Hepatocyte (in vitro differentiated cells): ENCODE measurements around the gene ZNF879. TPM values are rescaled to one million over a fixed set of nuclear protein-coding genes. Genes with fewer than 3 reads are reported as not detected.

ENCODE experiments used
- DNase-seq: peaks from one replicate; pipeline ENCODE4 v3.0.0-alpha.2; 2016; ENCODE audit warnings: low spot score
- H2AFZ ChIP-seq: fragments of 200-600 bp; sonication (generic); 2 replicates; pipeline ENCODE4 v1.6.0; 2016; ENCODE audit warnings: antibody characterized with exemption, mild to moderate bottlenecking
- H3K27ac ChIP-seq: fragments of 200-600 bp; sonication (generic); 2 replicates; pipeline ENCODE4 v1.5.1; 2016; ENCODE audit warnings: mild to moderate bottlenecking
- H3K27me3 ChIP-seq: fragments of 200-600 bp; sonication (generic); 2 replicates; pipeline ENCODE4 v1.6.1; 2016
- H3K36me3 ChIP-seq: fragments of 200-600 bp; sonication (generic); replicated peaks from 2 replicates; pipeline ENCODE4 v1.5.1; 2016; ENCODE audit warnings: low read depth; ENCODE audit not compliant: insufficient read depth
- H3K4me1 ChIP-seq: fragments of 200-600 bp; sonication (generic); 2 replicates; pipeline ENCODE4 v1.5.1; 2016; ENCODE audit warnings: mild to moderate bottlenecking, moderate library complexity; ENCODE audit not compliant: insufficient read depth
- H3K4me2 ChIP-seq: fragments of 200-600 bp; sonication (generic); 2 replicates; pipeline ENCODE4 v1.6.0; 2016
- H3K4me3 ChIP-seq: fragments of 200-600 bp; sonication (generic); 2 replicates; pipeline ENCODE4 v1.5.1; 2016; ENCODE audit warnings: mild to moderate bottlenecking
- H3K79me2 ChIP-seq: fragments of 200-600 bp; sonication (generic); 2 replicates; pipeline ENCODE4 v1.6.0; 2017; ENCODE audit warnings: mild to moderate bottlenecking
- H3K9me2 ChIP-seq: fragments of 200-600 bp; sonication (generic); replicated peaks from 2 replicates; pipeline ENCODE4 v1.6.0; 2017; ENCODE audit warnings: mild to moderate bottlenecking; ENCODE audit not compliant: insufficient read depth
- H3K9me3 ChIP-seq: fragments of 200-600 bp; sonication (generic); 2 replicates; pipeline ENCODE4 v1.5.1; 2016; ENCODE audit warnings: low read depth, mild to moderate bottlenecking
- H4K20me1 ChIP-seq: fragments of 200-600 bp; sonication (generic); 2 replicates; pipeline ENCODE4 v1.6.0; 2016; ENCODE audit warnings: mild to moderate bottlenecking; ENCODE audit not compliant: insufficient read depth, poor library complexity, severe bottlenecking
- CTCF ChIP-seq: fragments of 200-600 bp; sonication (generic); IDR thresholded peaks from 2 replicates; pipeline ENCODE4 v1.5.1; 2016; ENCODE audit warnings: antibody characterized with exemption, mild to moderate bottlenecking; ENCODE audit not compliant: poor library complexity
- EZH2 ChIP-seq: fragments of 200-600 bp; sonication (generic); IDR thresholded peaks from 2 replicates; pipeline ENCODE4 v1.6.1; 2016; ENCODE audit warnings: antibody characterized with exemption, mild to moderate bottlenecking, borderline replicate concordance
- EZH2phosphoT487 ChIP-seq: fragments of 200-600 bp; sonication (generic); IDR thresholded peaks from one replicate; pipeline ENCODE4 v1.6.1; 2018; ENCODE audit warnings: antibody characterized with exemption, mild to moderate bottlenecking, low read depth, moderate library complexity; ENCODE audit not compliant: unreplicated experiment, severe bottlenecking
- WGBS: methylation state at CpG from one replicate; pipeline ENCODE4 v1.1.6; 2016; ENCODE audit warnings: low lambda C conversion rate; ENCODE audit errors: missing lambda C conversion rate; 5-methylcytosine and 5-hydroxymethylcytosine counted together
- polyA plus RNA-seq: library from polyadenylated mRNA; unstranded; fragments of >200 nt; fragmentation: Nextera tagmentation; extraction: Ambion mirVana; gene quantifications from 2 replicates; pipeline ENCODE4 v1.2.1, GENCODE V29; 2016
- total RNA-seq: library from RNA; depleted of rRNA; stranded (reverse); fragments of >200 nt; gene quantifications from 2 replicates; pipeline ENCODE4 v1.2.3, GENCODE V29; 2014

Gene ZNF879
- total and polyA plus RNA-seq, 2 experiments from 2014 or later: 3.6 to 4.0 TPM

DNA sequence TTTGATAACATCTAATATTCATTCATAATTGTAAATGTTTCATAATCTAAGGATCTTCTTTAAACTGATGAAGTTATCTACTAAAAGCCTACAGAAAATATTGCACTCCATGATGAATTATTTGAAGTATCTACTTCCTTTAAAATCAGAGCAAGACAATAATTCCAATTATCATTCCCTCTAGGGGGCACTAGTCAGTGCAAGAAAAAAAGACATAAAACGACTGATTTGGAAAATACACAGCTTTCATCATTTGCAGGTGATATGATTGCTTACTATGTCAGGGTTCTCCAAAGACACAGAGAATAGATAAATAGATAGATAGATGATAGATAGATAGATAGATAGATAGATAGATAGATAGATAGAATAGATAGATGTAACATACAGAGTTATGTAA, 14.9 kb upstream of the ZNF879 start:
- no peaks in the 10 kb centered on the region for H3K36me3 ChIP-seq
- H3K4me3 ChIP-seq: no peak overlapping the region
- 36% methylated on average over 1 of the region's 1 CpG for WGBS
- H3K4me1 ChIP-seq: no peaks in the 10 kb centered on the region
- H3K9me3 ChIP-seq: no peaks in the 10 kb centered on the region
- H2AFZ ChIP-seq: no peak overlapping the region
- TF ChIP-seq EZH2phosphoT487: no peak
- no peak for TF ChIP-seq CTCF
- TF ChIP-seq EZH2: no peak
- H3K27me3 ChIP-seq: no peaks in the 10 kb centered on the region
- no peaks in the 10 kb centered on the region for H4K20me1 ChIP-seq
- no peaks in the 10 kb centered on the region for H3K79me2 ChIP-seq
- DNase-seq: no peak
- H3K9me2 ChIP-seq: no peaks in the 10 kb centered on the region
- H3K27ac ChIP-seq: no peak overlapping the region
- no peak overlapping the region for H3K4me2 ChIP-seq

- Histone ChIP-seq H4K20me1 (no peaks in the 10 kb centered on the region), H3K9me3 (peaks cover 70% of the 10 kb centered on the region), H3K4me2 (no peak overlapping the region), H3K9me2 (no peaks in the 10 kb centered on the region), H3K4me3 (no peak overlapping the region), H3K4me1 (no peaks in the 10 kb centered on the region), H3K36me3 (peaks cover 9% of the 10 kb centered on the region), H3K27me3 (no peaks in the 10 kb centered on the region), H3K27ac (no peak overlapping the region), H2AFZ (no peak overlapping the region), H3K79me2 (no peaks in the 10 kb centered on the region)
- no peak for DNase-seq
- TF ChIP-seq EZH2: no peak
- no peak for TF ChIP-seq CTCF
- TF ChIP-seq EZH2phosphoT487: no peak
- 99% methylated on average over 7 of the region's 7 CpGs for WGBS
Observed at GRCh38 chr5:179033004-179033580, 9.5 kb downstream of the ZNF879 start.

GRCh38 chr5:179044765-179045164, 21.2 kb downstream of the ZNF879 start:
- H3K27ac ChIP-seq: no peak overlapping the region
- no peaks in the 10 kb centered on the region for H3K27me3 ChIP-seq
- WGBS: 75% methylated on average over 2 of the region's 2 CpGs
- no peaks in the 10 kb centered on the region for H3K79me2 ChIP-seq
- no peak for DNase-seq
- H3K4me3 ChIP-seq: no peak overlapping the region
- no peaks in the 10 kb centered on the region for H3K9me2 ChIP-seq
- no peaks in the 10 kb centered on the region for H4K20me1 ChIP-seq
- TF ChIP-seq EZH2: no peak
- TF ChIP-seq EZH2phosphoT487: no peak
- TF ChIP-seq CTCF: no peak
- H3K9me3 ChIP-seq: no peaks in the 10 kb centered on the region
- H3K4me1 ChIP-seq: no peaks in the 10 kb centered on the region
- H3K36me3 ChIP-seq: no peaks in the 10 kb centered on the region
- no peak overlapping the region for H3K4me2 ChIP-seq
- no peak overlapping the region for H2AFZ ChIP-seq
